Activated T-cell treated with anti-CD3 and anti-CD28 coated beads, Interleukin-2, amount 50 U/mL, for 24 hours (primary cell): ENCODE results near the gene TMEM92.
"Not testable (repeated sequence)": the region's sequence is repeated elsewhere in the genome, so short reads cannot be mapped to it uniquely, and the experiment has no call there.

ENCODE experiments used
- DNase-seq: peaks from one replicate; pipeline ENCODE4 v3.0.0-alpha.2; 2020
- H3K27ac Mint-ChIP-seq: 2 replicates; pipeline ENCODE4 v1.8.0; 2020; ENCODE audit warnings: mild to moderate bottlenecking, mixed read lengths
- H3K27me3 Mint-ChIP-seq: 2 replicates; pipeline ENCODE4 v1.8.0; 2020; ENCODE audit warnings: mixed read lengths
- H3K36me3 Mint-ChIP-seq: 2 replicates; pipeline ENCODE4 v1.8.0; 2020; ENCODE audit warnings: low read depth, mixed read lengths
- H3K4me1 Mint-ChIP-seq: 2 replicates; pipeline ENCODE4 v1.8.0; 2020; ENCODE audit warnings: low read depth, mixed read lengths
- H3K4me3 Mint-ChIP-seq: 2 replicates; pipeline ENCODE4 v1.8.0; 2020; ENCODE audit warnings: mild to moderate bottlenecking, moderate library complexity, mixed read lengths
- H3K9me3 Mint-ChIP-seq: 2 replicates; pipeline ENCODE4 v1.8.0; 2020; ENCODE audit warnings: mixed read lengths

The TMEM92 gene

DNA sequence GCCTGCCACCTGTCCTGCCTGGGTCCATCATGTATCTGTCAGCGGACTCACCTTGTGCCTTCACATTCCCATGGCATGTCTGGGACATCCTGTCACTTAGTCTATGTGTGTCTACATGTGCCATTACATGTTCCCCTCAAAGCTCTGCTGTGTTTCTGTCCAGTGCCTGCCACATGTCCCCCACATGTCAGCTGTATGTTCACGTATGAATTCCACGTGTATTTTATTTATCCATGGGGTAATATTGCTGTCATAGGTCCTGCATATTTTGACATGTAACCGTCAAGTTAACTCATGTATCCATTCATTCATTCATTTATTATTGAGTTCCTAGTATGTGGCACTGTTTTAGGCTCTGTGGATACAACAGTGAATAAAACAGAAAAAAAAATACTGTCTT, 20.8 kb downstream of the TMEM92 start:
- Mint-ChIP-seq H3K36me3 (no peaks in the 10 kb centered on the region), H3K27ac (no peak overlapping the region), H3K27me3 (peaks cover 21% of the 10 kb centered on the region), H3K4me3 (no peak overlapping the region), H3K9me3 (no peaks in the 10 kb centered on the region), H3K4me1 (peaks cover 8% of the 10 kb centered on the region)
- DNase-seq: no peak

- H3K27me3 Mint-ChIP-seq: peaks cover 6% of the 10 kb centered on the region
- H3K9me3 Mint-ChIP-seq: no peaks in the 10 kb centered on the region
- no peak overlapping the region for H3K27ac Mint-ChIP-seq
- DNase-seq: peak; percentile 85
- no peak overlapping the region for H3K4me3 Mint-ChIP-seq
- peaks cover 3% of the 10 kb centered on the region for H3K4me1 Mint-ChIP-seq
- H3K36me3 Mint-ChIP-seq: no peaks in the 10 kb centered on the region
These were observed 23.2 kb downstream of the TMEM92 start for GRCh38 chr17:50297407-50297865.

GRCh38 chr17:50298018-50298417, 23.8 kb downstream of the TMEM92 start:
- DNase-seq: no peak
- no peak overlapping the region for H3K27ac Mint-ChIP-seq
- no peak overlapping the region for H3K4me3 Mint-ChIP-seq
- H3K9me3 Mint-ChIP-seq: no peaks in the 10 kb centered on the region
- H3K36me3 Mint-ChIP-seq: no peaks in the 10 kb centered on the region
- H3K4me1 Mint-ChIP-seq: peaks cover 3% of the 10 kb centered on the region
- peaks cover 6% of the 10 kb centered on the region for H3K27me3 Mint-ChIP-seq

DNA sequence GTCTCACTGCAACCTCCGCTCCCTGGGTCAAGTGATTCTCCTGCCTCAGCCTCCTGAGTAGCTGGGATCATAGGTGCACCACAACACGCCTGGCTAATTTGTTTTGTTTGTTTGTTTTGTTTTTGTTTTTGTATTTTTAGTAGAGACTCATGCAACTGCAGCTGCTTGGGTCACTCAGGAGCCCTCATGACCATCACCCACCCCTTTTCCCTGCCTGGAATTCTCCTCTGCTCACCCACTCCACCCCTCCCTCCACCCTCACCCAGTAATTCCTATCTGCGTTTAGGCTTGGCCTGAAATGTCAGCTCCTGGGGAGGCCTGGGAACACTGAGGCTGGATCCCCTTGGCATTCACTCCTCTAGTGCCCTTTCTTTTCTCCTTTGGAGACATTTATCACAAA, 25.5 kb downstream of the TMEM92 start:
- H3K9me3 Mint-ChIP-seq: no peaks in the 10 kb centered on the region
- DNase-seq: no peak
- H3K4me1 Mint-ChIP-seq: peaks cover 3% of the 10 kb centered on the region
- peaks cover 12% of the 10 kb centered on the region for H3K27me3 Mint-ChIP-seq
- no peak overlapping the region for H3K27ac Mint-ChIP-seq
- H3K36me3 Mint-ChIP-seq: no peaks in the 10 kb centered on the region
- no peak overlapping the region for H3K4me3 Mint-ChIP-seq

DNA sequence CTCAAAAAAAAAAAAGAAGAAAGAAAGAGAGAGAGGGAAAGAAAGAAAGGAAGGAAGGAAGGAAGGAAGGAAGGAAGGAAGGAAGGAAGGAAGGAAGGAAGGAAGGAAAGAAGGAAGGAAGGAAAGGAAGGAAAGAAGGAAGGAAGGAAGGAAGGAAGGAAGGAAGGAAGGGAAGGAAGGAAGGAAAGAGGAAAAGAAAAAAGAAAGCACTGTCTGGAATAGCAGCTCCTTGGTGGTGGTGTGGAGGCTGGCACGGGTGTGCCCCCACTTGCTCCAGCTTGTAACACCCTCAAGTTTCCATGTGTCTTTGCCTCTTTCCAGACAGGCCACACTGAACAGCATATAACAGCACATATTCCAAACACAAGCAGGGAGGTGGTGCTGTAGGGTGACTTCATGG, 26.6 kb downstream of the TMEM92 start:
- H3K4me3 Mint-ChIP-seq, H3K9me3 Mint-ChIP-seq, H3K27ac Mint-ChIP-seq, DNase-seq, H3K36me3 Mint-ChIP-seq, H3K4me1 Mint-ChIP-seq: not testable (repeated sequence)
- peaks cover 19% of the 10 kb centered on the region for H3K27me3 Mint-ChIP-seq

DNA sequence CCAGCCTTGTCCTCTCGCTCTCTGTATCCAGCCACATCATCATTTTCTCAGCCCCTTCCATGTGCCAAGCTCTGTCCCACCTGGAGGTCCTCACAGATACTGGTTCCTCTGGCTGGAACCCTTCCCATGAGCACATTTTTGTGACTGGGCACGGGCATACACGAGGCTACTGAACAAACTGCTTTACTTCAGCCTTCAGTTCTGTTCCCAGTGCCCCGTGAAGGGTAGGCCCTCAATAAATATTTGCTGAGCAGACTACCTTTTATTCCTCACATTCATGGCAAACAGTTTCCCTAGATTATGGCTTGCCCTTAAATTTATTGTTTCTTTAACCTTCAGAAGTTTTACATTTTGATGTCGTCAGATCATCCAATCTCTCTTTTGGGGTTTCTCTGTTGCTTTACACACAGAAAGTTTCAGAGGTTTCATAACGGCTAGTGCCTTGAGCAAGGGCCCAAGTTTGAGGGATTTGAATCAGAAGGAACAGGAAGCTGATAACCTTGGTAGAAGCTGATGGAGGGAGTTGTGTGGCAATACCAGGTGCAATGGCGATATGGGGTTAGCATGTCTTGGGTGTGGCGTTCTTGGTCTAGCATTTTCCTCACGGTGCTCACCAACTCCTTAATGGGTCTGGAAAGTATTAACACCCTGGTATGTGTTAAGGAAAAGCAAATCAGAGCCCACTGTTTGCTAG, 27.8 kb downstream of the TMEM92 start:
- Mint-ChIP-seq H3K27me3 (peaks cover 26% of the 10 kb centered on the region), H3K27ac (no peak overlapping the region), H3K9me3 (no peaks in the 10 kb centered on the region), H3K4me3 (no peak overlapping the region), H3K36me3 (no peaks in the 10 kb centered on the region), H3K4me1 (peaks cover 7% of the 10 kb centered on the region)
- no peak for DNase-seq

GRCh38 chr17:50303051-50303450, 28.8 kb downstream of the TMEM92 start:
- no peaks in the 10 kb centered on the region for H3K9me3 Mint-ChIP-seq
- H3K27me3 Mint-ChIP-seq: peaks cover 23% of the 10 kb centered on the region
- no peak for DNase-seq
- H3K36me3 Mint-ChIP-seq: no peaks in the 10 kb centered on the region
- H3K27ac Mint-ChIP-seq: no peak overlapping the region
- no peak overlapping the region for H3K4me3 Mint-ChIP-seq
- peaks cover 10% of the 10 kb centered on the region for H3K4me1 Mint-ChIP-seq

- no peak overlapping the region for H3K4me3 Mint-ChIP-seq
- no peak for DNase-seq
These were observed 29.3 kb downstream of the TMEM92 start for GRCh38 chr17:50303596-50303995.

GRCh38 chr17:50304781-50305404, 30.6 kb downstream of the TMEM92 start:
- H3K27ac Mint-ChIP-seq: no peak overlapping the region
- H3K9me3 Mint-ChIP-seq: no peaks in the 10 kb centered on the region
- peaks cover 23% of the 10 kb centered on the region for H3K4me1 Mint-ChIP-seq
- DNase-seq: no peak
- H3K4me3 Mint-ChIP-seq: no peak overlapping the region
- peaks cover 23% of the 10 kb centered on the region for H3K27me3 Mint-ChIP-seq
- no peaks in the 10 kb centered on the region for H3K36me3 Mint-ChIP-seq

More at GRCh38 chr17:50303596-50303995, 29.3 kb downstream of the TMEM92 start:
- peaks cover 12% of the 10 kb centered on the region for H3K4me1 Mint-ChIP-seq
- H3K27ac Mint-ChIP-seq: no peak overlapping the region
- H3K9me3 Mint-ChIP-seq: no peaks in the 10 kb centered on the region
- no peaks in the 10 kb centered on the region for H3K36me3 Mint-ChIP-seq
- H3K27me3 Mint-ChIP-seq: peaks cover 23% of the 10 kb centered on the region

DNA sequence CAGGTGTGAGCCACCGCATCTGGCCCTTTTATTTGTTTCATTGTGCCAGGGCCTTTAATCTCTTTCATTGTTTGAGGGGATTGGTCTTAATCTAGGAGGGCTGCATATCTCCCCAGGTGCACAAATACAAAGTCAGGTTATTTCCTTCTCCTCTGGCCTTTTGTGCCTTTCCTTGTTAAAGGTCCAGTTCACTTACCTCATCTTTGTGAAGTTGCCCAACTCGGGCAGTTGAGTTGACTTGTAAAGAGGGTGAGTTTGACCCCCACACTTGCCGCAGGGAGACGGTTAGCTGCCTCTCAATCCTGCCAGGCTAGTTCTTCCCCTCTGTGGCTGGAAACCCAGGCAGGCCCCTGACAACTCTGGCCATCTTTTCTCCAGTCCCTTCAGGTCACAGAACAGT, 33.4 kb downstream of the TMEM92 start:
- H3K4me1 Mint-ChIP-seq: peaks cover 36% of the 10 kb centered on the region
- no peak overlapping the region for H3K27ac Mint-ChIP-seq
- H3K27me3 Mint-ChIP-seq: peaks cover 36% of the 10 kb centered on the region
- no peak overlapping the region for H3K4me3 Mint-ChIP-seq
- no peaks in the 10 kb centered on the region for H3K9me3 Mint-ChIP-seq
- DNase-seq: no peak
- no peaks in the 10 kb centered on the region for H3K36me3 Mint-ChIP-seq

DNA sequence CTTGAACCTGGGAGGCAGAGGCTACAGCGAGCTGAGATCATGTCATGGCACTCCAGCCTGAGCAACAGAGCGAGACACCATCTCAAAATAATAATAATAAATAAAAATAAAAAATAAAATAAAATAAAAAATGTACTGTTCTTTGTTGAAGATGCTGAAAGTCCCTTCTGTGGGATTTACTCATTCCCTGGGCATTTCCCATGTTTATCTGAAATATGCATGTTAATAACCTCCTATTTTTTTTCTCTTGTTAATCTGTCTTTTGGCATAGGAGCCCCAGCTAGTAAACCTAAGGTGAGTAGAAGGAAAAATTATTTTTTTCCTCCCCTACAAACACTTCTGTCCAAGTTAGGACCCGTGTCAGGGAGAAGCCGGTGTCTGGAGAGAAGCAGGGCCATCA, 34.4 kb downstream of the TMEM92 start:
- H3K9me3 Mint-ChIP-seq: no peaks in the 10 kb centered on the region
- no peaks in the 10 kb centered on the region for H3K36me3 Mint-ChIP-seq
- no peak for DNase-seq
- H3K4me1 Mint-ChIP-seq: peaks cover 36% of the 10 kb centered on the region
- no peak overlapping the region for H3K4me3 Mint-ChIP-seq
- H3K27ac Mint-ChIP-seq: peak overlapping the region; percentile 77
- H3K27me3 Mint-ChIP-seq: peaks cover 45% of the 10 kb centered on the region

- peaks cover 40% of the 10 kb centered on the region for H3K27me3 Mint-ChIP-seq
- H3K4me3 Mint-ChIP-seq: no peak overlapping the region
- no peaks in the 10 kb centered on the region for H3K36me3 Mint-ChIP-seq
- peak overlapping the region; percentile 80 for H3K27ac Mint-ChIP-seq
- H3K9me3 Mint-ChIP-seq: no peaks in the 10 kb centered on the region
- no peak for DNase-seq
- H3K4me1 Mint-ChIP-seq: peaks cover 31% of the 10 kb centered on the region
These were observed 36.3 kb downstream of the TMEM92 start for GRCh38 chr17:50310455-50311111.

DNA sequence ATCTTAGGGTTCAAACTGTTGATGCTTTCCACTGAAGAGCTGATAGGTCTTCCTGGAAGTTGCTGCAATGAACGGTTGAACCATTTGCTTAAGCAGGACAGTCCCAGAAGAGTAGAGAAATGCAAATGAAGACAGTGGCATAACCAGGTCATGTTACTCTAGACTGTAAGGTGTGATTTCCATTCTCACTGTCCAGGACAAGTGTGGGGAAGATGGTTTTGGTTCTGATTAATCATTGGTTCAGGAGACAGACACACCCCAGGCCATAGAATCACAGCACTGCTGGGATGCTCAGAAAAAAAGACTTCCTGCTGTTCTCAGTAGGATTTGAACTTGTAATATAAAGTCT, 36.8 kb downstream of the TMEM92 start:
- Mint-ChIP-seq H3K36me3 (no peaks in the 10 kb centered on the region), H3K27ac (peak overlapping the region; percentile 80), H3K4me3 (no peak overlapping the region), H3K27me3 (peaks cover 38% of the 10 kb centered on the region), H3K4me1 (peaks cover 31% of the 10 kb centered on the region), H3K9me3 (no peaks in the 10 kb centered on the region)
- no peak for DNase-seq

- H3K4me1 Mint-ChIP-seq: peaks cover 31% of the 10 kb centered on the region
- H3K27ac Mint-ChIP-seq: no peak overlapping the region
- peaks cover 34% of the 10 kb centered on the region for H3K27me3 Mint-ChIP-seq
- no peak for DNase-seq
- H3K4me3 Mint-ChIP-seq: no peak overlapping the region
- no peaks in the 10 kb centered on the region for H3K9me3 Mint-ChIP-seq
- H3K36me3 Mint-ChIP-seq: no peaks in the 10 kb centered on the region
These were observed 37.2 kb downstream of the TMEM92 start for GRCh38 chr17:50311483-50311882.

DNA sequence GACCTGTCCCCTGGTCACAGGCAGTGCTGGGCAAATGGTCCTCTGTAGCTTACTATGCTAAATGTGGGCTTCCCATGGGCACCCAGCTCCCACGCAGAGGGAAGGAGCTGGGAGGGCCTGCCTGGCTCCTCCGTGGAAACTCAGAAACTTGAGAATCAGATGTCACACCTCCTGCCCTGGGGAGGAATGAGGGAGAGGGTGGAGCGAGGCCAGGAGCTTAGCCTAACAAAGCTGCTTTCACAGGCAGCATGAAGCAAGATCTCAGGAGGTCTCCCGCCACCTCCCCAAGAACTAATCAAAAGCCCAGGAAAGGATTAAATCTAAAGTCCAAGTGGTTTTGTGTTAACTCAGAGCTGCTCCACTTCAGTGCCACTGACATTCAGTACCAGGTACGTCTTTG, 38.0 kb downstream of the TMEM92 start:
- Mint-ChIP-seq H3K9me3 (no peaks in the 10 kb centered on the region), H3K36me3 (no peaks in the 10 kb centered on the region), H3K4me1 (peaks cover 31% of the 10 kb centered on the region), H3K4me3 (no peak overlapping the region), H3K27me3 (peaks cover 33% of the 10 kb centered on the region), H3K27ac (no peak overlapping the region)
- DNase-seq: no peak
